Ovary (tissue), 9 donors: Measurements from ENCODE around the gene SRMS. TPM values are rescaled to one million over a fixed set of nuclear protein-coding genes. Genes with fewer than 3 reads are reported as not detected.

Experiments
- DNase-seq, 5 donors: peaks; one replicate each; pipeline ENCODE4 v3.0.0-alpha.2; 2019 to 2020
- H3K27ac ChIP-seq, 2 donors: fragments of 200-600 bp; one replicate each; pipeline versions ENCODE4 v1.5.1 to v1.8.0; 2019 to 2022
- H3K27me3 ChIP-seq: fragments of 200-600 bp; one replicate; pipeline ENCODE4 v1.8.0; 2022
- H3K36me3 ChIP-seq: fragments of 200-600 bp; sonication (generic); one replicate; pipeline ENCODE4 v1.5.1; 2019
- H3K4me1 ChIP-seq: one replicate; pipeline ENCODE4 v1.8.1; 2013; ENCODE audit warnings: mild to moderate bottlenecking, moderate library complexity; ENCODE audit not compliant: insufficient read depth
- H3K4me3 ChIP-seq: fragments of 200-600 bp; sonication (generic); one replicate; pipeline ENCODE4 v1.5.1; 2017
- H3K9me3 ChIP-seq, 2 donors: fragments of 200-600 bp in 1 of 2; sonication (generic) in 1 of 2; one replicate each; pipeline versions ENCODE4 v1.5.1 to v1.8.1; 2013 to 2019; ENCODE audit warnings: mild to moderate bottlenecking in 1 of 2, moderate library complexity in 1 of 2
- EP300 ChIP-seq: sonication (generic); formaldehyde crosslinking; IDR thresholded peaks from one replicate; pipeline ENCODE4 v1.6.1; 2017; ENCODE audit warnings: antibody characterized with exemption
- POLR2A ChIP-seq: fragments of 450-650 bp; IDR thresholded peaks from one replicate; pipeline ENCODE4 v1.6.1; 2017; ENCODE audit warnings: antibody characterized with exemption, mild to moderate bottlenecking, moderate library complexity
- WGBS, 3 donors: extraction: QIAGEN DNeasy Blood & Tissue Kit in 1 of 3; methylation state at CpG; one replicate each; pipeline versions ENCODE4 v1.1.5 to v1.1.7; 2013 to 2017; 5-methylcytosine and 5-hydroxymethylcytosine counted together
- intact Hi-C, 4 donors: fragments of 100-400 bp; cut with DNase I; formaldehyde crosslinking; loops; one replicate each; pipeline versions ENCODE4 v1.11.0 to v1.15.1; 2022 to 2023
- polyA plus RNA-seq, 2 donors: library from polyadenylated mRNA; stranded (reverse); fragments of 200-250 nt in 1 of 2; fragments of 350-450 nt in 1 of 2; fragmentation: Illumina TruSeq in 1 of 2; extraction: RNeasy Lipid Tissue Mini Kit (QIAGEN cat#74804) in 1 of 2; gene quantifications; one replicate each; pipeline ENCODE4 v1.2.3, GENCODE V29; 2013 to 2014
- total RNA-seq, 7 donors: library from RNA; depleted of rRNA in 2 of 7; stranded (reverse); fragments of >200 nt in 2 of 7; fragmentation: NEBNext Ultra II Directional in 3 of 7; extraction: Animal tissue kit (Norgen Biotek cat#: 25700) in 3 of 7; gene quantifications; one replicate each; pipeline versions ENCODE4 v1.1.0 to v1.2.4, GENCODE V29; 2016 to 2023
- TF ChIP-seq, protein P1 (sequence below), 3 donors: fragments of 450-650 bp in 2 of 3; fragments of 200-600 bp in 1 of 3; IDR thresholded peaks; one replicate each; pipeline versions ENCODE4 v1.5.1 to v1.8.0; 2016 to 2022; ENCODE audit warnings: antibody characterized with exemption in 3 of 3, mild to moderate bottlenecking in 1 of 3
- donor health status: DM: no; HTN: no; CAD: no; lungs with moderate emphysema.
- donor health status: DM: no; HTN: no; CAD: no.
- donor health status: Bipolar disorder and iron deficiency.
- donor health status: DM: yes; HTN: yes; CAD: no.
- donor health status: DM: no; HTN: no; CAD: no.
- donor health status: DM: yes; HTN: yes; CAD: no.

Gene SRMS
- total and polyA plus RNA-seq, 9 donors, result not detected

DNA sequence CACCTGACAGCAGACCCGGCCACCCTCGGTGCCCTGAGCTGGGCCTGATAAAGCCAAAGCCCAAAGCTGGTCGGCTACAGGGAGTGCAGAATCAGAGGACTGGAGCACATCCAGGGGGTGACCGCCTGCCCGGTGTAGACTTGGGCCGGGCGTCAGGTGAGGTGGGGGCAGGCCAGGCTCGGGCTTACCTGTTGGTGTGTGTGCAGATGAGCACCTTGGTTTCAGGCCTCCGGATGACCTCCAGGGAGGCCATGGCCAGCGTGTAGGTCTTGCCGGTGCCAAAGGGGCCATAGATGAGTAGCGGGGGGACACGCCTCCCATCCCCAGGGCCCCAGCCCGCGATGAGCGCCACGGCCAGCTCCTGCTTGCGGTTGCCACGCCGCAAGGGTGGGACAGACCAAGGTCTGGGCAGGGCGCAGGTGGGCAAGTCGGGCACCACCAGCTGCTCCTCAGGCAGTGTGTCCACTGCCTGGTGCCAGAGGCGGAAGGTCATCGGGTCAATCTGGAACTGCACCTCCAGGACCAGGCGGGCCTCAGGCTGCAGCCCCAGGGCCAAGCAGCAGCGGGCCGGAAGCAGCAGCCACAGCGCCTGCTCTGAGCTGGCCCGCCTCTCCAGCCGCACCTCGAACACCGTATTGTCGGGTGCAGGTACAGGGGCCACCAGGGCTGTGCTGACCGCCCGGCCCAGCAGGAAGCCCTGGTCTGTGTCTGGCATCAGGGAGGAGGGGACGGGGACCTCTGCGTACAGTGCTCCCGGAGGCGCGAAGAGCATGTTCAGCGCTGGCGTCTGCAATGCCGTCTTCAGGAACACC is 20.8 kb upstream of the SRMS start:
- no peak for DNase-seq
- WGBS, 3 donors, result 89 to 90% (median 89%) methylated on average over 34 to 43 of the region's 43 CpGs
- H3K27ac ChIP-seq, result no peak overlapping the region
- no peaks in the 10 kb centered on the region for H3K36me3 ChIP-seq
- intact Hi-C loops, result no loop called here
- H3K27me3 ChIP-seq, result no peaks in the 10 kb centered on the region
- H3K4me3 ChIP-seq, result no peak overlapping the region
- H3K9me3 ChIP-seq, result no peaks in the 10 kb centered on the region
- TF ChIP-seq POLR2A (no peak), EP300 (no peak)
- TF ChIP-seq, protein P1, sequence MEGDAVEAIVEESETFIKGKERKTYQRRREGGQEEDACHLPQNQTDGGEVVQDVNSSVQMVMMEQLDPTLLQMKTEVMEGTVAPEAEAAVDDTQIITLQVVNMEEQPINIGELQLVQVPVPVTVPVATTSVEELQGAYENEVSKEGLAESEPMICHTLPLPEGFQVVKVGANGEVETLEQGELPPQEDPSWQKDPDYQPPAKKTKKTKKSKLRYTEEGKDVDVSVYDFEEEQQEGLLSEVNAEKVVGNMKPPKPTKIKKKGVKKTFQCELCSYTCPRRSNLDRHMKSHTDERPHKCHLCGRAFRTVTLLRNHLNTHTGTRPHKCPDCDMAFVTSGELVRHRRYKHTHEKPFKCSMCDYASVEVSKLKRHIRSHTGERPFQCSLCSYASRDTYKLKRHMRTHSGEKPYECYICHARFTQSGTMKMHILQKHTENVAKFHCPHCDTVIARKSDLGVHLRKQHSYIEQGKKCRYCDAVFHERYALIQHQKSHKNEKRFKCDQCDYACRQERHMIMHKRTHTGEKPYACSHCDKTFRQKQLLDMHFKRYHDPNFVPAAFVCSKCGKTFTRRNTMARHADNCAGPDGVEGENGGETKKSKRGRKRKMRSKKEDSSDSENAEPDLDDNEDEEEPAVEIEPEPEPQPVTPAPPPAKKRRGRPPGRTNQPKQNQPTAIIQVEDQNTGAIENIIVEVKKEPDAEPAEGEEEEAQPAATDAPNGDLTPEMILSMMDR (IDR thresholded peaks at IDR 0.05), result no peak
- H3K4me1 ChIP-seq, result peaks cover 5% of the 10 kb centered on the region

- 82 to 89% (median 82%) methylated on average over 31 to 37 of the region's 37 CpGs for WGBS, 3 donors
- no peak for TF ChIP-seq POLR2A
- TF ChIP-seq, protein P1 (IDR thresholded peaks at IDR 0.05), result no peak
- TF ChIP-seq EP300, result no peak
- Histone ChIP-seq H3K4me1 (no peaks in the 10 kb centered on the region), H3K9me3 (no peaks in the 10 kb centered on the region), H3K27ac (no peak overlapping the region), H3K27me3 (no peaks in the 10 kb centered on the region), H3K4me3 (no peak overlapping the region), H3K36me3 (no peaks in the 10 kb centered on the region)
- DNase-seq, result no peak
- intact Hi-C loops, result no loop called here
Measured at GRCh38 chr20:63567386-63568169, 20.0 kb upstream of the SRMS start.

GRCh38 chr20:63567136-63567385 is 19.5 kb upstream of the SRMS start:
- TF ChIP-seq POLR2A (no peak), EP300 (no peak)
- TF ChIP-seq, protein P1 (IDR thresholded peaks at IDR 0.05), result no peak
- DNase-seq, result no peak
- Histone ChIP-seq H3K27ac (no peak overlapping the region), H3K4me1 (no peaks in the 10 kb centered on the region), H3K27me3 (no peaks in the 10 kb centered on the region), H3K9me3 (no peaks in the 10 kb centered on the region), H3K36me3 (no peaks in the 10 kb centered on the region), H3K4me3 (no peak overlapping the region)
- intact Hi-C loops, result no loop called here
- WGBS, 3 donors, result 94 to 97% (median 95%) methylated on average over 22 of the region's 22 CpGs

DNA sequence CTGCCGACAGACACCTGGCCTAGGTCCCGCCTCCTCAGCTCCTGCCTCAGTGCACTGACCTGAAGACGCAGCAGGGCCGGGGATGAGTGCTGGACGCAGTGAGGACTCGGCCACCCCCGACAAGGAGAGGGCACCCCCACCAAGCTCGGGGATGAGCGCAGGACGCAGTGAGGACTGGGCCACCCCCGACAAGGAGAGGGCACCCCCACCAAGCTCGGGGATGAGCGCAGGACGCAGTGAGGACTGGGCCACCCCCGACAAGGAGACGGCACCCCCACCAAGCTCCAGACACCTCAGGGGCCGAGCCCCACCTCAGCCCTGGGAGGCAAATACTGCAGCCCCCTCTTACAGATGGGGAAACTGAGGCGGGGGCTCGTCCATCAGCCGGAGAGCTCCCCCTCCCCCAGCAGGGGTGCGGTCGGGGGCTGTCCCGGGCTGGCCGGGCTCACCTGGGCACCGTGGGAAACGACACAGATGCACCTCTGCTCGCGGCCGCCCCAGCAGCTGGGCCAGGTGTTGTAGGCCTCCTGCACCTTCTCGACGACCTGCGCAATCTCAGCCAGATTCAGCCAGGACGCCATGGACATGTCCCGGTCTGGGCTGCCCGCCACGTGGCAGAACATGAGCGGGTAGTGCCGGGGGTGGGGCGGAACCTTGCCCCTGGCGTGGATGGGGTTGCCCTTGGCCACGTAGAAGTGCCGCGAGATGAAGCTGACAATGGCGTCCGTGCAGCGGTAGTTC is 19.0 kb upstream of the SRMS start:
- Histone ChIP-seq H3K4me3 (no peak overlapping the region), H3K36me3 (no peaks in the 10 kb centered on the region), H3K27ac (no peak overlapping the region), H3K9me3 (no peaks in the 10 kb centered on the region), H3K27me3 (no peaks in the 10 kb centered on the region), H3K4me1 (no peaks in the 10 kb centered on the region)
- 88 to 89% (median 88%) methylated on average over 44 to 46 of the region's 46 CpGs for WGBS, 3 donors
- DNase-seq, result no peak
- intact Hi-C loops, result no loop called here
- TF ChIP-seq POLR2A, result no peak
